Right atrium auricular region (tissue), 2 donors: Measurements from ENCODE around the gene MAPK1IP1L. TPM values are rescaled to one million over a fixed set of nuclear protein-coding genes. Genes with fewer than 3 reads are reported as not detected.
A peak's percentile ranks its signal among the peaks of the same experiment; 100 is the strongest.

Experiments
- DNase-seq: peaks from one replicate; pipeline ENCODE4 v3.0.0-alpha.2; 2019; ENCODE audit warnings: low spot score
- H3K27ac ChIP-seq, 2 donors: fragments of 200-600 bp; sonication (generic); 1 replicate in 1 of 2; 2 replicates in 1 of 2; pipeline ENCODE4 v1.5.1; 2016 to 2019
- H3K27me3 ChIP-seq, 2 donors: fragments of 200-600 bp; sonication (generic); one replicate each; pipeline versions ENCODE4 v1.5.1 to v1.6.0; 2017 to 2019
- H3K36me3 ChIP-seq: fragments of 200-600 bp; sonication (generic); one replicate; pipeline ENCODE4 v1.5.1; 2016
- H3K4me1 ChIP-seq, 2 donors: fragments of 200-600 bp; sonication (generic); one replicate each; pipeline versions ENCODE4 v1.5.1 to v1.6.0; 2017 to 2019
- H3K4me3 ChIP-seq, 2 donors: fragments of 200-600 bp; sonication (generic); 1 replicate in 1 of 2; 2 replicates in 1 of 2; pipeline ENCODE4 v1.5.1; 2017 to 2019; ENCODE audit warnings: mild to moderate bottlenecking in 1 of 2, moderate library complexity in 1 of 2
- H3K9me3 ChIP-seq, 2 donors: fragments of 200-600 bp; sonication (generic); one replicate each; pipeline ENCODE4 v1.5.1; 2019
- total RNA-seq, 2 donors: library from RNA; depleted of rRNA; stranded (reverse); fragments of >200 nt; gene quantifications; one replicate each; pipeline ENCODE4 v1.1.0, GENCODE V29; 2016
- TF ChIP-seq, protein P1 (sequence below), 2 donors: fragments of 200-600 bp; sonication (generic); IDR thresholded peaks; one replicate each; pipeline ENCODE4 v1.5.1; 2019; ENCODE audit warnings: antibody characterized with exemption in 2 of 2

MAPK1IP1L gene
- total RNA-seq, 2 donors from 2014 or later: 81.2 to 111 TPM

DNA sequence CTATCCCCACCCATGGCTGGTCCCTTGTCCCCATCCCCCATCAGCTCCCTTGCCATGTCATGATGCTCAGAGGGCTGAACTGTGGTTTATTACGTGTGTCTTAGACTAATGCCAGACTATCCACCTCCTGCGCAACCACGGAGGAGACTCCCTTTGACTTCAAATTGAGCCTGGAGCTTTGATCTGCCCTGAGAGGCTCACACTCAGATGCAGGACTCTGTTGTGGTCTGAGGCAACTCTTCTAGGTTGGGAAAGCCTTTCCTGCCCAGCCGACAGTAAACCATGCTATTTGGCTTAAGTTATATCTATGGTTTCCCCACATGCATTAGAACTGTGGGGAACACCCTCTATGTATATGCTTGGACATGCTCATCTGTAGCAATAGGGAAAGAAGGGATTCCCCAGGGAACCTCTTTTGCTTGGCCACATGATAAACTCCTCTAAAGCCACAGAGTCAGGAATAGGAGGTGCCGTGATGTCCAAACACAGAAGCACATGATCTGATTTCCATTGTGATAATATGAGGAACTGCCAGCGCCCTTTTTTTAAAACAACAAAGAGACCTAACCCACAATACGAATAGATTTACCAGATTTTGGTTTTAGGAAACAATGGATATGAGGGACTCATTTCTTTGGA lies 66.5 kb downstream of the MAPK1IP1L start:
- Histone ChIP-seq H3K36me3 (no peaks in the 10 kb centered on the region), H3K27ac (peak overlapping the region; percentile 80 to 83), H3K4me1 (peaks cover 0 to 60% of the 10 kb centered on the region in 2 donors), H3K9me3 (no peaks in the 10 kb centered on the region), H3K4me3 (no peak overlapping the region), H3K27me3 (no peaks in the 10 kb centered on the region)
- no peak for DNase-seq
- TF ChIP-seq, protein P1, sequence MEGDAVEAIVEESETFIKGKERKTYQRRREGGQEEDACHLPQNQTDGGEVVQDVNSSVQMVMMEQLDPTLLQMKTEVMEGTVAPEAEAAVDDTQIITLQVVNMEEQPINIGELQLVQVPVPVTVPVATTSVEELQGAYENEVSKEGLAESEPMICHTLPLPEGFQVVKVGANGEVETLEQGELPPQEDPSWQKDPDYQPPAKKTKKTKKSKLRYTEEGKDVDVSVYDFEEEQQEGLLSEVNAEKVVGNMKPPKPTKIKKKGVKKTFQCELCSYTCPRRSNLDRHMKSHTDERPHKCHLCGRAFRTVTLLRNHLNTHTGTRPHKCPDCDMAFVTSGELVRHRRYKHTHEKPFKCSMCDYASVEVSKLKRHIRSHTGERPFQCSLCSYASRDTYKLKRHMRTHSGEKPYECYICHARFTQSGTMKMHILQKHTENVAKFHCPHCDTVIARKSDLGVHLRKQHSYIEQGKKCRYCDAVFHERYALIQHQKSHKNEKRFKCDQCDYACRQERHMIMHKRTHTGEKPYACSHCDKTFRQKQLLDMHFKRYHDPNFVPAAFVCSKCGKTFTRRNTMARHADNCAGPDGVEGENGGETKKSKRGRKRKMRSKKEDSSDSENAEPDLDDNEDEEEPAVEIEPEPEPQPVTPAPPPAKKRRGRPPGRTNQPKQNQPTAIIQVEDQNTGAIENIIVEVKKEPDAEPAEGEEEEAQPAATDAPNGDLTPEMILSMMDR (IDR thresholded peaks at IDR 0.05): no peak

DNA sequence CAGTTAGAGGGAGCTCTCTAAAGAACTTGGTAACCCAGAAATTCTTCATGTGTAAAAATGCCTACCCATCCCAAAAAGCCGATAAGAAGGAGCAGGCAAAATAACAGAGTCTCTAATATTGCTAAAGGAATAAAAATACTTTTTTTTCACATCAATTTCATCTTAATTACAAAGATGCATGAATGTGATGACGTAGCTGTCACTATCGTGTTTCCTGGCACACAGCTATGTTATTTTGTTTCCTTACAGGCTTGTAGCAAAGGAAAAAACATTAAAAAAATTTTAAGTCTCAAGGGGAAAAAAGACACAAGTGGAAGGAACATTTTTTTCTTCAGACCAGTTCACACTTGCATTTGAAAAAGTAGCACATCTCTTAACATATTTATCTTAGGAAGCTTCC lies 67.3 kb downstream of the MAPK1IP1L start:
- Histone ChIP-seq H3K9me3 (no peaks in the 10 kb centered on the region), H3K27me3 (no peaks in the 10 kb centered on the region), H3K4me1 (peaks cover 0 to 69% of the 10 kb centered on the region in 2 donors), H3K27ac (peak overlapping the region; percentile 80 to 83), H3K4me3 (no peak overlapping the region), H3K36me3 (no peaks in the 10 kb centered on the region)
- no peak for DNase-seq
- TF ChIP-seq, protein P1 (IDR thresholded peaks at IDR 0.05): no peak

Other genes starting within 250 kb of the MAPK1IP1L start
- 1 to 10 TPM; 2.4 to 3.8 TPM for gene GCH1, start 148.8 kb upstream of the MAPK1IP1L start, total RNA-seq
- under 1 TPM; 0.59 to 0.94 TPM for gene WDHD1, start 24.5 kb upstream of the MAPK1IP1L start, total RNA-seq
- 10 to 100 TPM; 13.1 to 13.6 TPM for gene SOCS4, start 24.4 kb upstream of the MAPK1IP1L start, total RNA-seq
- 100 to 1,000 TPM; 178 to 184 TPM for gene LGALS3, start 77.6 kb downstream of the MAPK1IP1L start, total RNA-seq
- 1 to 10 TPM in 1 of 2 donors, under 1 TPM in 1; 0.08 to 1.2 TPM for gene DLGAP5, start 139.9 kb downstream of the MAPK1IP1L start, total RNA-seq
- gene FBXO34, start 219.8 kb downstream of the MAPK1IP1L start, total RNA-seq: 10 to 100 TPM; 26.0 to 32.7 TPM